Epidermal melanocyte (primary cell): Measurements from ENCODE around the gene CDH22.

Experiments used
- DNase-seq: peaks from one replicate; pipeline ENCODE4 v3.0.0; 2011; ENCODE audit warnings: low spot score; ENCODE audit not compliant: insufficient read length

CDH22 gene

GRCh38 chr20:46270977-46271744, 37.1 kb downstream of the CDH22 start:
- no peak for DNase-seq

- no peak for DNase-seq
Measured at GRCh38 chr20:46269372-46269771, 38.9 kb downstream of the CDH22 start.

- DNase-seq = no peak
Measured at GRCh38 chr20:46268662-46269061, 39.6 kb downstream of the CDH22 start.

- DNase-seq = no peak
Measured at GRCh38 chr20:46268131-46268614, 40.1 kb downstream of the CDH22 start.

GRCh38 chr20:46267108-46268105, 40.9 kb downstream of the CDH22 start:
- DNase-seq = no peak

GRCh38 chr20:46265539-46265938, 42.8 kb downstream of the CDH22 start:
- no peak for DNase-seq

- DNase-seq = no peak
Measured at GRCh38 chr20:46264391-46265266, 43.7 kb downstream of the CDH22 start.

GRCh38 chr20:46261456-46262253, 46.6 kb downstream of the CDH22 start:
- no peak for DNase-seq

GRCh38 chr20:46260936-46261454, 47.3 kb downstream of the CDH22 start:
- DNase-seq = no peak

GRCh38 chr20:46260480-46260879, 47.8 kb downstream of the CDH22 start:
- no peak for DNase-seq

GRCh38 chr20:46259260-46259859, 48.9 kb downstream of the CDH22 start:
- no peak for DNase-seq

- no peak for DNase-seq
Measured at GRCh38 chr20:46257887-46258286, 50.4 kb downstream of the CDH22 start.

- DNase-seq = no peak
Measured at GRCh38 chr20:46256293-46256692, 52.0 kb downstream of the CDH22 start.

- no peak for DNase-seq
Measured at GRCh38 chr20:46255440-46256104, 52.7 kb downstream of the CDH22 start.

GRCh38 chr20:46253391-46253790, 54.9 kb downstream of the CDH22 start:
- no peak for DNase-seq

GRCh38 chr20:46252352-46253091, 55.8 kb downstream of the CDH22 start:
- no peak for DNase-seq

GRCh38 chr20:46251211-46251673, 57.1 kb downstream of the CDH22 start:
- no peak for DNase-seq

- DNase-seq = no peak
Measured at GRCh38 chr20:46250772-46251171, 57.5 kb downstream of the CDH22 start.
